Upper lobe of right lung (tissue), 1 donor: ENCODE measurements around the gene LARP4. TPM values are rescaled to one million over a fixed set of nuclear protein-coding genes. Genes with fewer than 3 reads are reported as not detected.
"Not testable (repeated sequence)": the region's sequence is repeated elsewhere in the genome, so short reads cannot be mapped to it uniquely, and the experiment has no call there.

ENCODE experiments used
- ATAC-seq: fragments of 200-7000 bp; cut with Tn5 transposase; one replicate; pipeline ENCODE4 v1.9.1; 2020; ENCODE audit warnings: mild to moderate bottlenecking, moderate library complexity
- DNase-seq: peaks from one replicate; pipeline ENCODE4 v3.0.0-alpha.2; 2020
- H3K27ac ChIP-seq: fragments of 200-600 bp; one replicate; pipeline ENCODE4 v1.8.0; 2022
- H3K27me3 ChIP-seq: fragments of 200-600 bp; one replicate; pipeline ENCODE4 v1.8.0; 2022; ENCODE audit warnings: mild to moderate bottlenecking
- H3K36me3 ChIP-seq: fragments of 200-600 bp; one replicate; pipeline ENCODE4 v1.8.0; 2022
- H3K4me1 ChIP-seq: fragments of 200-600 bp; one replicate; pipeline ENCODE4 v1.8.0; 2022
- H3K4me3 ChIP-seq: fragments of 200-600 bp; one replicate; pipeline ENCODE4 v1.8.0; 2022; ENCODE audit warnings: mild to moderate bottlenecking
- H3K9me3 ChIP-seq: fragments of 200-600 bp; one replicate; pipeline ENCODE4 v1.8.0; 2022
- intact Hi-C: fragments of 100-400 bp; cut with DNase I; formaldehyde crosslinking; loops from one replicate; pipeline ENCODE4 v1.11.0; 2022
- total RNA-seq: library from RNA; stranded (reverse); fragmentation: NEBNext Ultra II Directional; extraction: Animal tissue kit (Norgen Biotek cat#: 25700); gene quantifications from one replicate; pipeline ENCODE4 v1.2.1, GENCODE V29; 2021
- TF ChIP-seq, protein P1 (sequence below): fragments of 200-600 bp; IDR thresholded peaks from one replicate; pipeline ENCODE4 v1.8.0; 2022; ENCODE audit warnings: antibody characterized with exemption
- donor health status: DM: no; HTN: yes; CAD: no; lungs with severe emphysema.

Gene LARP4
- total RNA-seq, 1 donor from 2014 or later, result 63.6 TPM

DNA sequence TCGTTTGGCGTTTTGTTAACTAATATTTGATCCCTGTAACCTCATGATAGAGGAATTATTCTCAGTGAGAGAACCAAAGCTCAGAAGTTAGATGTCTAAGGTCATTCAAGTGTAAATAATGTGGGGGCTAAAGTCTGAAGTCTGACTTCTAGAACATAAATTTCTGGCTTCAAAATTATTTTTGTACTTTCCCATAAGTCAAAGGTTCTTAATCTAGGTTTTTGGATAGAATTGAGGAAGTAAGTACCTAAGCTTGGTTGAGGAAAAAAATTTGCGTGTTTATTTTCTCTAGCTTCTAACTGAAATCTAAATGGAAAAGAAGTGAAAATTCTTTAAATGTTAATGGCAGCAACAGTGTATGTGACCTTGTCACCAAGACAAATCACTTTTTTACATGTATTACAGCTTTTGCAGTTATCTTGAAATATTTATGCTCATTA is 2.3 kb downstream of the LARP4 start:
- H3K9me3 ChIP-seq, result no peaks in the 10 kb centered on the region
- TF ChIP-seq, protein P1, sequence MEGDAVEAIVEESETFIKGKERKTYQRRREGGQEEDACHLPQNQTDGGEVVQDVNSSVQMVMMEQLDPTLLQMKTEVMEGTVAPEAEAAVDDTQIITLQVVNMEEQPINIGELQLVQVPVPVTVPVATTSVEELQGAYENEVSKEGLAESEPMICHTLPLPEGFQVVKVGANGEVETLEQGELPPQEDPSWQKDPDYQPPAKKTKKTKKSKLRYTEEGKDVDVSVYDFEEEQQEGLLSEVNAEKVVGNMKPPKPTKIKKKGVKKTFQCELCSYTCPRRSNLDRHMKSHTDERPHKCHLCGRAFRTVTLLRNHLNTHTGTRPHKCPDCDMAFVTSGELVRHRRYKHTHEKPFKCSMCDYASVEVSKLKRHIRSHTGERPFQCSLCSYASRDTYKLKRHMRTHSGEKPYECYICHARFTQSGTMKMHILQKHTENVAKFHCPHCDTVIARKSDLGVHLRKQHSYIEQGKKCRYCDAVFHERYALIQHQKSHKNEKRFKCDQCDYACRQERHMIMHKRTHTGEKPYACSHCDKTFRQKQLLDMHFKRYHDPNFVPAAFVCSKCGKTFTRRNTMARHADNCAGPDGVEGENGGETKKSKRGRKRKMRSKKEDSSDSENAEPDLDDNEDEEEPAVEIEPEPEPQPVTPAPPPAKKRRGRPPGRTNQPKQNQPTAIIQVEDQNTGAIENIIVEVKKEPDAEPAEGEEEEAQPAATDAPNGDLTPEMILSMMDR, result no peak
- H3K36me3 ChIP-seq, result no peaks in the 10 kb centered on the region
- peak overlapping the region; percentile 90 for H3K27ac ChIP-seq
- H3K4me3 ChIP-seq, result peak overlapping the region; percentile 90
- DNase-seq, result no peak
- H3K27me3 ChIP-seq, result no peaks in the 10 kb centered on the region
- no peak for ATAC-seq
- H3K4me1 ChIP-seq, result peaks cover 26% of the 10 kb centered on the region
- intact Hi-C loops, result no loop called here

DNA sequence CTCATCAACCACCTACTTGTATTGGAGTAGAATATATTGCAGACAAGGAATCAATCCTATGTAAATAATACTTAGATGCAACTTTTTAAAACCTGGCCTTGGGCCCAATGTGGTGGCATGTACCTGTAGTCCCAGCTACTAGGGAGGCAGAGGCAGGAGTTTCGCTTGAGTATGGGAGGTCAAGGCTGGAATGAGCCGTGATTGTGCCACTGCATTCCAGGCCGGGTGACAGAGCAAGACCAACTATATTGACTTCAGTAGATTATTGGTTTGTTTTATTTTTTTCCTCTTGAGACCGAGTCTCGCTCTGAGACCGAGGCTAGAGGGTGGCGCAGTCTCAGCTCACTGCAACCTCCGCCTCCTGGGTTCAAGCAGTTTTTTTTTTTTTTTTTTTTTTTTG is 3.6 kb downstream of the LARP4 start:
- no peak for ATAC-seq
- H3K36me3 ChIP-seq, result no peaks in the 10 kb centered on the region
- H3K4me3 ChIP-seq, result no peak overlapping the region
- peaks cover 26% of the 10 kb centered on the region for H3K4me1 ChIP-seq
- no peak overlapping the region for H3K27ac ChIP-seq
- TF ChIP-seq, protein P1, result no peak
- H3K27me3 ChIP-seq, result no peaks in the 10 kb centered on the region
- H3K9me3 ChIP-seq, result no peaks in the 10 kb centered on the region
- no peak for DNase-seq
- intact Hi-C loops, result no loop called here

DNA sequence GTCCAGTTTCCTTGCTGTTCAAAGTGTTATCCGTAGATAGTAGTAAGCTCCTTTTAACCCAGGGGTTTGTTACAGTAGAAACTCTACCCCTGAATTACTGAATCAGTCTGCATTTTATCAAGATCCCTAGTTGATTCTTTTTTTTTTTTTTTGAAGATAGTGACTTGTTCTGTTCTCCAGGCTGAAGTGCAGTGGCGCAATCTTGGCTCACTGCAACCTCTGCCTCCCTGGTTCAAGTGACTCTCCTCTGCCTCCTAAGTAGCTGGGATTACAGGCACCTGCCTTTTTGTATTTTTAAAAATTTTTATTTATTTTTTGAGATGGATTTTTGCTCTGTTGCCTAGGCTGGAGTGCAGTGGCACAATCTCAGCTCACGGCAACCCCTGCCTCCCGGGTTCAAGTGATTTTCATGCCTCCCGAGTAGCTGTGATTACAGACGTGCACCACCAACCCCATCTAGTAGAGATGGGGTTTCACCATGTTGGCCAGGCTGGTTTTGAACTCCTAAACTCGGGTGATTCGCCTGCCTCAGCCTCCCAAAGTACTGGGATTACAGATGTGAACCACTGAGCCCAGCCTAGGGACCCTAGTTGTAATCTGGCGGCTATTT is 10.5 kb downstream of the LARP4 start:
- ATAC-seq (peak; percentile 43), DNase-seq (peak; percentile 82)
- Histone ChIP-seq H3K4me1 (peaks cover 22% of the 10 kb centered on the region), H3K9me3 (no peaks in the 10 kb centered on the region), H3K36me3 (peaks cover 3% of the 10 kb centered on the region), H3K4me3 (no peak overlapping the region), H3K27ac (no peak overlapping the region), H3K27me3 (no peaks in the 10 kb centered on the region)
- TF ChIP-seq, protein P1, result no peak
- intact Hi-C loops, result no loop called here

DNA sequence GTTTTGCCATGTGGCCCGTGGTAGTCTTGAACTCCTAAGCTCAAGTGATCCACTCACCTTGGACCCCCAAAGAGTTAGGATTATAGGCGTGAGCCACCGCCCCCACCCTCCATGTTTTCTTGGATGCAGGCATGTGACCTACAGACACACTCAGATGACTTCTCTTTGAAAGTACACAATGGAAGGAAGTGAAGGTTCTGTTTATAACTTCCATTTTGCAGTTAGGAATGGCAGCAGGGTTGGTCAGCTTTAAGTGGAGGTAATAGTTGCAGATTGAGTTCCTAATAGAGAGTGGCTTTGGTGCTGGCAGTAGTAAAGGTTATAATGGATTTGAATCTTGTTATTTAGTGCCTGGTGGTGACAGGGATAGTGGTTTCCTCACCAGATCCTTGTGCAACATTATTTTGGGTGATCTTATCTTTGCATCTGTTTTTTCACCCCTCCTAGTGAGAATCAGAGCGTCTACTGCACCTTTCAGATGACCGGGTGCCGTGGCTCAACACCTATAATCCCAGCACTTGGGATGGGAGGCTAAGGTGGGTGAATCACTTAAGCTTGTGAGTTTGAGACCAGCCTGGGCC is 15.3 kb downstream of the LARP4 start:
- no peaks in the 10 kb centered on the region for H3K27me3 ChIP-seq
- intact Hi-C loops, result no loop called here
- TF ChIP-seq, protein P1, result no peak
- H3K36me3 ChIP-seq, result peaks cover 20% of the 10 kb centered on the region
- H3K4me1 ChIP-seq, result peaks cover 18% of the 10 kb centered on the region
- H3K9me3 ChIP-seq, result no peaks in the 10 kb centered on the region
- H3K4me3 ChIP-seq, result no peak overlapping the region
- H3K27ac ChIP-seq, result no peak overlapping the region
- DNase-seq (no peak), ATAC-seq (no peak)

DNA sequence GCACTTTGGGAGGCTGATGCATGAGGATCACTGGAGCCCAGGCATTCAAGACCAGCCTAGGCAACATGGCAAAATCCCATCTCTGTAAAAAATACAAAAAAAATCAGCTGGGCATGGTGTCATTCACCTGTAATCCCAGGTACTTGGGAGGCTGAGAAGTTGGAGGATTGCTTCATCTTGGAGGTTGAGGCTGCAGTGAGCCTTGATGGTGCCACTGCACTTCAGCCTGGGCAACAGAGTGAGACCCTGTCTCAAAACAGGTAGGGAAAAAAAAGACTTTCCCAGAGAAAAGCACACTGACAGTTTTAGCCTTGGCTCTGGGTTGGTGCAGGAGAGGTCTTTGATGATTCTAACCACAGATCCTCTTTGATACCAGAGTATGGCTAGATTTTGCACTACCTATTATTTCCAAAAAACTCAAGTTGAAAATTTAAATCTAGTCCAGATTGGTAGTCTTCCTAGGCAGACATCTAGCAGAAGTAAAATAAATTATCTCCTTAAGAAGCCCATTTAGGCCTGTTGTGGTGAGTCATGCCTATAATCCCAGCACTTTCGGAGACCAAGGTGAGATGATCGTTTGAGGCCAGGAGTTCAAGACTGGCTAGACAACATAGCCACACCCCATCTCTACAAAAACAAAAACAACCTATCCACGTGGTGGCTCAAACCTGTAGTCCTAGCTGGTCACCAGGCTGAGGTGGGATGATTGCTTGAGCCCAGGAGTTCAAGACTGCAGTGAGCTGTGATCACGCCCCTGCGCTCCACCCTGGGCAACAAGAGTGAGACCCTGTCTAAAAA is 18.6 kb downstream of the LARP4 start:
- no peak for ATAC-seq
- Histone ChIP-seq H3K9me3 (no peaks in the 10 kb centered on the region), H3K36me3 (peaks cover 20% of the 10 kb centered on the region), H3K27ac (no peak overlapping the region), H3K4me3 (no peak overlapping the region), H3K4me1 (no peaks in the 10 kb centered on the region), H3K27me3 (no peaks in the 10 kb centered on the region)
- intact Hi-C loops, result no loop called here
- TF ChIP-seq, protein P1, result no peak
- DNase-seq, result no peak

DNA sequence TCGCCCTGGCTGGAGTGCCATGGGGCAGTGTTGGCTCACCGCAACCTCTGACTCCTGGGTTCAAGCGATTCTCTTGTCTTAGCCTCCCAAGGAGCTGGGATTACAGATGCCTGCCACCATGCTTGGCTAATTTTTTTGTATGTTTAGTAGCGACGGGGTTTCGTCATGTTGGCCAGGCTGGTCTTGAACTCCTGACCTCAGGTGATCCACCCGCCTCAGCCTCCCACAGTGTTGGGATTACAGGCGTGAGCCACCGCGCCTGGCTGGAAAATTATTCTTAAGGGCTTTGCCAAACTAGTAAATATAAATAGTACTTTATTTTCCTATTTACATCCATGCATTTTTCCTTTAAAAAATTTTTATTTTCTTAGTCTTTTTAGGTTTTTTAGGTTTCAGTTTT is 22.2 kb downstream of the LARP4 start:
- H3K9me3 ChIP-seq, H3K4me1 ChIP-seq, DNase-seq, H3K27me3 ChIP-seq, intact Hi-C loops, H3K4me3 ChIP-seq, ATAC-seq, H3K27ac ChIP-seq: not testable (repeated sequence)
- peaks cover 10% of the 10 kb centered on the region for H3K36me3 ChIP-seq

DNA sequence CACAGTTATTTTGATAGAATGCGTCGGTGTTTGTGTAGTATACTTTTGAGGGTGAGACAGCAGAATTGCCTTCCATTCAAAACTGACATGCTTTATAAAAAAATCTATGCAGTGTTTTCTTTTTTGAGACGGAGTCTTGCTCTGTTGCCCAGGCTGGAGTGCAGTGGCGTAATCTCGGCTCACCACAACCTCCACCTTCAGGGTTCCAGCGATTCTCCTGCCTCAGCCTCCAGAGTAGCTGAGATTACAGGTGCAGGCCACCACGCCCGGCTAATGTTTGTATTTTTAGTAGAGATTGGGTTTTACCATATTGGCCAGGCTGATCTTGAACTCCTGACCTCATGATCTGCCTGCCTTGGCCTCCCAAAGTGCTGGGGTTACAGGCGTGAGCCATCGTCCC is 22.7 kb downstream of the LARP4 start:
- H3K27ac ChIP-seq, intact Hi-C loops, DNase-seq, H3K4me3 ChIP-seq, ATAC-seq, H3K4me1 ChIP-seq, H3K9me3 ChIP-seq, H3K27me3 ChIP-seq: not testable (repeated sequence)
- H3K36me3 ChIP-seq, result peaks cover 15% of the 10 kb centered on the region
